ENCODE measurements around the gene U2SURP.

- no peak for TF ChIP-seq REST (IDR thresholded peaks at IDR 0.05; ENCODE audit: insufficient replicate concordance, low read depth)
- TF ChIP-seq CTCF (IDR thresholded peaks at IDR 0.05; ENCODE audit: insufficient read depth, low read length): no peak
- TF ChIP-seq GABPA (IDR thresholded peaks at IDR 0.05; ENCODE audit: low read depth): no peak
- no peak for TF ChIP-seq POLR2AphosphoS5 (IDR thresholded peaks at IDR 0.05; ENCODE audit: low read depth)
- TF ChIP-seq SPI1 (IDR thresholded peaks at IDR 0.05; ENCODE audit: borderline replicate concordance, low read depth): no peak
These were observed 108.5 kb downstream of the U2SURP start for GRCh38 chr3:143109861-143110260.
